ENCODE measurements around the gene PGRMC2. TPM values are rescaled to one million over a fixed set of nuclear protein-coding genes. Genes with fewer than 3 reads are reported as not detected.
A peak's percentile ranks its signal among the peaks of the same experiment; 100 is the strongest.

PGRMC2 gene
- total and polyA plus RNA-seq, 2 of the 8 experiments (the other 6 are each of a cell fraction or from before 2014, with no cell fraction given), result 9.5 to 85.3 TPM

- TF ChIP-seq SIN3A (conservative IDR thresholded peaks at IDR 0.05 in 1 of 2, IDR thresholded peaks at IDR 0.05 in 1 of 2; ENCODE audit: low read depth in 1 of 2, low read length in 2 of 2), result peak in 1 of 2 experiments; percentile 80; a peak in 1 of 4 replicates
- TF ChIP-seq SP2 (IDR thresholded peaks at IDR 0.05; ENCODE audit: low read length), result no peak
- TF ChIP-seq JUND (IDR thresholded peaks at IDR 0.05; ENCODE audit: low read length), result no peak
- peak; percentile 27 to 63 for TF ChIP-seq POLR2A (IDR thresholded peaks at IDR 0.05; ENCODE audit: control extremely low read depth in 1 of 2, low read depth in 2 of 2, low read length in 2 of 2)
- no peak for TF ChIP-seq CHD2 (IDR thresholded peaks at IDR 0.05; ENCODE audit: low read length)
- peak; percentile 50 for TF ChIP-seq TBP (IDR thresholded peaks at IDR 0.05; ENCODE audit: low read depth, low read length)
Observed at GRCh38 chr4:128287871-128288688, 467 bp upstream of the PGRMC2 start (continued).
